CD4-positive, alpha-beta T cell treated with Interleukin-17A for 4 hours (primary cell): ENCODE data around the gene MAP3K20.
"Not testable (repeated sequence)": the region's sequence is repeated elsewhere in the genome, so short reads cannot be mapped to it uniquely, and the experiment has no call there.

Experiments used
- DNase-seq: peaks from one replicate; pipeline ENCODE4 v3.0.0-alpha.2; 2020; ENCODE audit warnings: mixed read lengths

The MAP3K20 gene

DNA sequence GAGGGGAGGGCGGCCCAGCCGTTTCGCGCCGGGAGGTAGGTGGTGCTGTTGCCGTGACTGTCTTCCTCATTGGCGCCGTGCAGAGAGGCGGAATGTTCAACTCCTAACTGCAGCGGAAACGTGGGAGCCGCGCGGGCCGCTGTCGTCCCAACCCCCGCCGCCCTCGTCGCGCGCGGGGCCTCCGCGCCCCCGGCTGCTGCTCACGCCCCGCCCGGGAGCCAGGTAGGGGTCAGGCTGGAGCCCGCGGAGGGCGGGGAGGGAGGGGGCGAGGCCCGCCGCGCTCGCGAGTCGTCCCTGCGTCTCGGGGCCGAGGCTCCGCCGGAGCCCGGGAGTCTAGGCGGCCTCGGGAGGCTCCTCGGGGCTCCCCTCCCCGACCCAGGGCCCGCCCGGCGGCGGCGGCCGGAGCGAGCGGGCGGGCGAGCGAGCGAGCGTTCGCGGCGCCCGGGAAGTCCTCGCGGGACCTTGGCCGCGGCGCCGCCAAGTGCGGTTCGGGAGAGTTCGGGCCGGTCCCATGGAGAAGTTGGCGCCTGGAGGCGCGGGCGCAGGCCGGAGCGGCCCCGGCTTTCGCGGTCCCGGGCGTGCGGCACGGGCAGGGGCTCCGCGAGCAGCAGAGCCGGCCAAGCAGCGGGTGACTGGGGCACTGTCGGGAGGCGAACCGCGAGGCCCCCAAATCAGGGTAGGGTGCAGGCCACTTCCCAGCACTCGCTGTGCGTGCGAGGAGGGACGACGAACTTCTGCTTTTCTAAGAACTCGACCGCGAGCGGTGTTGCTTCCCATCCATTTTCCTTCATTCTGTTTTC lies at the start of gene MAP3K20:
MAP3K20 (plus strand) TSS at position 66 of the 800 bp plus-strand sequence. CDS start 15,186 bp downstream, outside the sequence.
- peak; percentile 54 for DNase-seq

DNA sequence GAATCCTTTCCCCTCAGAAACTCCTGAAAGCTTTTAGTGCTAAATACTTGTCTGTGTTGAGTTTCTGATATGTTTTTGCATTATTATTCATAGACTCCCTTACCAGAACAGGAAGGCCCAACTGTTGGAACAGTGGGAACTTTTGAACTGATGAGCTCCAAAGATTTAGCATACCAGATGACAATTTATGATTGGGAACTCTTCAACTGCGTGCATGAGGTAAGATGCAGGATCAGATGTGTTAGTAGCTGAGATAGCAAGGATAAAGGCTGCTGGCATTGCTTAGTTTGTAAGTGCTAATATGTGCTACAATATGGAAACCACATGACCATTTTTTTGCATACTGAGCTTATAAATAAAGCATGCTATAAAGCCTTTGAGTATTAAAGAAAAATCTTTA lies 49.2 kb upstream of the MAP3K20 start:
- no peak for DNase-seq

DNA sequence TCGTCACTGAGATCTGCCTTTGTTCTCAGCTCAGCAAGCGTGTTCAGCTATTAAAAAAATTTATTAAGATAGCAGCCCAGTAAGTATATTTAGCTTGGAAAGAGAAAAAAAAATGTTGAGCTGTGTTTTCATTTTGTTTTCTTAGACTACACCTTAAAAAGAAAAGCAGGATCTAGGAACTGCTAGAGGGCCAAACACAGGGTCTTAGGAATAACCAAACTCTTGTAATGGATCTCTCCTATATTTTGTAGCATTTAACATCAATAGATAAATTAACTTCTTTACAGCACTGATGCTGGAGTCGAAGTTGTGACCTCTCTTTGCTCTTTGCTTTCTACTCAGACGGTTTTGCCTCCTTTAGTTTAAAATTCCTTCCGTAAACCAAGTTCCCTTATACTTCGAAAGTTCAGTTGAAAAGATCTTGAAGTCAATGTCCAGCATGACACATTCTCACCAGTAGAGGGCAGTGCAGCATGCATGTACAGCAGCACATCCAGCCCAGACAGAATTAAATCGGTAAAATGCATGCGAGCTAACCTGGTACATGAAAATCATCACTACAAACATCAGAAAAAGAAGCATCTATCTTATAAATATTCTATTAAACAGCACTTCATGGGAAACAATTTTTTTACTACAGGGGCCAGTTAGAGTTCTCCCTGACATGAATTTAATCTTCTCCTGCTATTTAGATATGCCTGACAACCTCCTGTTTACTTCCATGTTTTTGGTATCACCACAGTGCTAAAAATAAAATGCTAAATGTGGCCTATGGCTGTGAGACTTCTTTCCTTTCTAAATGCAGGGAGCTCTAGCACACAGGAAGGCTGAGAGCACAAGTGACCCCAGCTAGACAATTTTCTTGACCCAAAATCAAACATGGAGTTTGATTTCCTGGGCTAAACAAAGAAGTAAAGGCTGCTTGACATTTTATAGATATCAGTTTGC lies 48.2 kb upstream of the MAP3K20 start:
- DNase-seq = peak; percentile 79

DNA sequence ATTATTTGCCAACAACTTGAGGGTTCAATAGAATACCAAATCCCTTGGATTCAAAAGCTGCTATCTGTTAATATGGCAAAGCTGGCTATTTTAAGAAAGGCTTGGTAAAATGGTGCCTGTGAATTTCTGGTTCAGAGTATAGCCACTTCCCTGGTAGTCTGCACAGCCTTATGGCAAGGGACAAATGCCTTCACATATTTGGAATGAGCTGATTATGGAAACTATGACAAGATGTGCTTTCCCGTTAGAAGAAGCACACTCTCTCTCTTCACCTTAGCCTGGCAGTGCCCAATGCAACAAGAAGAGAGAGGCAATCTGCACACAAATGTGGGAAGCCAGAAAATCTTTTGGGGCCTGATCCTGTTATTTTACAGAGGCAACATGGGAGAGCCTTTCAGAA lies 47.5 kb upstream of the MAP3K20 start:
- no peak for DNase-seq

- DNase-seq = no peak
These were observed 47.0 kb upstream of the MAP3K20 start for GRCh38 chr2:173028671-173029070.

GRCh38 chr2:173030561-173031490 lies 44.8 kb upstream of the MAP3K20 start:
- no peak for DNase-seq

GRCh38 chr2:173032032-173032431 lies 43.6 kb upstream of the MAP3K20 start:
- DNase-seq = no peak

GRCh38 chr2:173033084-173033483 lies 42.6 kb upstream of the MAP3K20 start:
- no peak for DNase-seq

- no peak for DNase-seq
These were observed 41.5 kb upstream of the MAP3K20 start for GRCh38 chr2:173034143-173034542.

GRCh38 chr2:173037245-173038120 lies 38.2 kb upstream of the MAP3K20 start:
- no peak for DNase-seq

- not testable (repeated sequence) for DNase-seq
These were observed 37.4 kb upstream of the MAP3K20 start for GRCh38 chr2:173038257-173038656.

GRCh38 chr2:173040729-173041128 lies 34.9 kb upstream of the MAP3K20 start:
- DNase-seq = no peak

GRCh38 chr2:173043476-173043875 lies 32.2 kb upstream of the MAP3K20 start:
- no peak for DNase-seq

GRCh38 chr2:173043897-173044519 lies 31.6 kb upstream of the MAP3K20 start:
- DNase-seq = no peak

DNA sequence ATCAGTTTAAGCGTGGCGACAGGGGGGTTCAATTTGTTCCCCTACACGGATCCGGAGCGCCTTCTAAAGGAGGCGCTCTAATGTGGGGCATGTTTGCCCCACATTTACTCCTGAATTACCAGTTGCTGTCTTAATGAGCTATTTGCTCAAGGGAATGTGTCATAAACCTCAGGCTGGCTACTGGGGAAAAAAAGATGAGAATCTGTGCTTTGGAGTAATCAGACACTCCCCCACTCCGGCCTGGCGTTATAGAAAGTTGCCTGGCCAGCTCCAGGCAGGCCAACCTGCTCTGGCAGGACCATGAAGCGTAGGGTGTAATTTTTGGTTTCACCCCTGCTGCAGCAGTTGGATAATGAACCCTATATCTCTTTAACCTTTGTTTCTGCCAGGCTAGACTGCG lies 31.0 kb upstream of the MAP3K20 start:
- no peak for DNase-seq

GRCh38 chr2:173045181-173045580 lies 30.5 kb upstream of the MAP3K20 start:
- no peak for DNase-seq

DNA sequence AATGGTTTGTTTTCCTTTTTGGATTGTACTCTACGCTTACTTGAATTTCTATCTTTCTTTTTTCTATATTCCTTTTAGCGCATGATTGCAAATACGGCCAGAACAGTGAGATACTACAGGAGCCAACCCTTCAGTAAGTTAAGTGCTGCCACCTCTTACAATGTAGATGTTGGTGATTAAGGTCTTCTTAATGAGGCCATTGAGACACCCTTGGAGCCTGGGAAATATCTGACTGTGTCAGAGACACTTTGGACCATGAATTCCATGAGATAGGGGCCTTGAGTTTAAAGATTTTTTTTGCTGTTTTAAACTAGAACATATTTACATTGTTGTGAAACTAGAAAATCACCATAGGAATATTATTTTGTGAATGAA lies 27.1 kb upstream of the MAP3K20 start:
- no peak for DNase-seq

DNA sequence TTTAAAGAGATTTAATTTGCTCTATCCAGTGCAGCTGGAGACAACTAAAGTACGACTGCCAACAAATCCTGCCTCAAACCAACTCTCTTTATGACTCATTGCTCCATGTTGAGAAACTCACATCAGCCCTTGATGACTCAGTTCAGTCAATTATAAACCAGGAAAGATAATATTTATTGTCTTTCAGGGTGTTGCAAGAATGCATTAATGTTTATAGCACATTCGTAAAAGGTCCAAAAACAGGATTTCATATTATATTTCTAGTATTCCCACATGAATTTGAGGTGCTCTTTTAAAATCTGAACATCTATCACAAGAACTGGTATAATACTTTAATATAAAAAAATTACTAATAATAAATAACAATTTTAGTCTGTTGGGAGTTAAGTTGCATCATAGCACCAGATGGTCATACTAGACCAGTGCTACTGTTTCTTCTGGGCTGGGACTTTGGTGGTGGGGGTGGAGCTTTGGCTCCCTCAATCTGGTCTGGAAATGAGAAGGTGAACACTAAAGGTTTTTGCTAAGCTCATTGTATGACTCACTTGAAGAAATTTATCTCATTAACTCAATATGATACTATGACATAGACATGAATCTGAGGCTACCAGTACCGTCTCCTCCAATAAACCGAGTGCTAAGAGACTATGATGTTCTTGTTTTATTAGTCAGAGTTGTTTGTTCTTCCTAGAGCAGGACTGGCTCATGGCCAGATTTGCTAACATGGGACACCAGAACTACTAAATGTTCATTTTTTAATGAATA lies 26.6 kb upstream of the MAP3K20 start:
- DNase-seq = no peak

- no peak for DNase-seq
These were observed 25.8 kb upstream of the MAP3K20 start for GRCh38 chr2:173049831-173050230.

GRCh38 chr2:173050684-173051083 lies 25.0 kb upstream of the MAP3K20 start:
- no peak for DNase-seq
